SIG-M5 treated with dmso at 0.1 percent for 504 hours (cell line): ENCODE measurements around the gene NAGLU.
"Not testable (repeated sequence)": the region's sequence is repeated elsewhere in the genome, so short reads cannot be mapped to it uniquely, and the experiment has no call there.

ENCODE experiments used
- DNase-seq: peaks from one replicate; lab custom pipeline; 2025; ENCODE audit not compliant: unreplicated experiment; lab: John Stamatoyannopoulos, UW

Gene NAGLU

DNA sequence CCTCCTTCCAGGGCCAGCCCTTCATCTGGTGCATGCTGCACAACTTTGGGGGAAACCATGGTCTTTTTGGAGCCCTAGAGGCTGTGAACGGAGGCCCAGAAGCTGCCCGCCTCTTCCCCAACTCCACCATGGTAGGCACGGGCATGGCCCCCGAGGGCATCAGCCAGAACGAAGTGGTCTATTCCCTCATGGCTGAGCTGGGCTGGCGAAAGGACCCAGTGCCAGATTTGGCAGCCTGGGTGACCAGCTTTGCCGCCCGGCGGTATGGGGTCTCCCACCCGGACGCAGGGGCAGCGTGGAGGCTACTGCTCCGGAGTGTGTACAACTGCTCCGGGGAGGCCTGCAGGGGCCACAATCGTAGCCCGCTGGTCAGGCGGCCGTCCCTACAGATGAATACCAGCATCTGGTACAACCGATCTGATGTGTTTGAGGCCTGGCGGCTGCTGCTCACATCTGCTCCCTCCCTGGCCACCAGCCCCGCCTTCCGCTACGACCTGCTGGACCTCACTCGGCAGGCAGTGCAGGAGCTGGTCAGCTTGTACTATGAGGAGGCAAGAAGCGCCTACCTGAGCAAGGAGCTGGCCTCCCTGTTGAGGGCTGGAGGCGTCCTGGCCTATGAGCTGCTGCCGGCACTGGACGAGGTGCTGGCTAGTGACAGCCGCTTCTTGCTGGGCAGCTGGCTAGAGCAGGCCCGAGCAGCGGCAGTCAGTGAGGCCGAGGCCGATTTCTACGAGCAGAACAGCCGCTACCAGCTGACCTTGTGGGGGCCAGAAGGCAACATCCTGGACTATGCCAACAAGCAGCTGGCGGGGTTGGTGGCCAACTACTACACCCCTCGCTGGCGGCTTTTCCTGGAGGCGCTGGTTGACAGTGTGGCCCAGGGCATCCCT, 7.4 kb downstream of the NAGLU start:
- DNase-seq = no peak

DNA sequence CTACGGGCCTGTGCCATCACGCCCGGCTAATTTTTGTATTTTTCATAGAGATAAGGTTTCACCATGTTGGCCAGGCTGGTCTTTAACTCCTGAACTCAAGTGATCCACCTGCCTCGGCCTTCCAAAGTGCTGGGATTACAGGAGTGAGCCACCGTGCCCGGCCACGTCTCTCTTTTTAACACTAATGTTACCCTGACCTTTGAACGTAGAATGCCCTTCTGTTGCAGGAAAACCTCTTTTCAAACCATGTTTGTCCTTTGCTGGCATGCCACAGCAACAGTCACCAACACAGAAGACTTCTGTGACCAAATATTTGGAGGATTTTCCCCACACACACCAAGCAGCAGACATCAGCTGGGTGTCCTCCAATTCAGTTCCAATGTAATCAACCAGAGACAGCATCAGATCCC, 8.8 kb downstream of the NAGLU start:
- DNase-seq = no peak

DNA sequence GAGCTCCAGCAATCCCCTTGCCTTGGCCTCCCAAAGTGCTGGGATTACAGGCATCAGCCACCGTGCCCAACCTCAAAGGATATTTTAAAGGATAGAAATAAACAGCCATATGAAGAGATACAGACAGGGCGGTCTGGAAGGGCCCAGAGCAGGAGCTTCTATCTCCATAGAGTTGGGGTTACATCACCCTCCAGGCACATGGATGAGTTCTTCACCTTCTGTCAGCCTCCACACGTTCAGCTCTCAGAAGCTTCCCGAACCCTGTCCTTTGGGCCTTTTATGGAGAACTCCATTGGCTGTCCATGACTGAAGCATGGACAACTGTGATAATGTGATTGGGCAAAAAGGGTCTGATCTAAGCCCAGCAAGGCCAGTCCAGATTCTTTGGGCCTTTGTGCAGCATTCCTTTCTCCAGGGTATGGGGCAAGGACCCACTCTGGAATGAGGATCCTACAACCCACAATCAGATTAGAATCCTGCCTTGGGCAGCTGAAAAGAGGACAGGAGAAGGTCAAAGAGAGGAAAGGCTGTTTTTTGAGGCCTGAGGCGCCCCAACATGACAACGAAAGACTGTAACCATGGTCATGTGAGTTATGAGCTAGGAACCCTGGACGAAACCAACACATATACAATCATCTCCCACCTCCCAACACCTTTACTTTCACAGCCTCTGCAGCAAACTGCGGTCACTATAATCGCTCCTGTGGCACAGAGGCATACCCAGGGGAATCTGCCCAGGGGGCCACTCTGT, 9.9 kb downstream of the NAGLU start:
- not testable (repeated sequence) for DNase-seq

DNA sequence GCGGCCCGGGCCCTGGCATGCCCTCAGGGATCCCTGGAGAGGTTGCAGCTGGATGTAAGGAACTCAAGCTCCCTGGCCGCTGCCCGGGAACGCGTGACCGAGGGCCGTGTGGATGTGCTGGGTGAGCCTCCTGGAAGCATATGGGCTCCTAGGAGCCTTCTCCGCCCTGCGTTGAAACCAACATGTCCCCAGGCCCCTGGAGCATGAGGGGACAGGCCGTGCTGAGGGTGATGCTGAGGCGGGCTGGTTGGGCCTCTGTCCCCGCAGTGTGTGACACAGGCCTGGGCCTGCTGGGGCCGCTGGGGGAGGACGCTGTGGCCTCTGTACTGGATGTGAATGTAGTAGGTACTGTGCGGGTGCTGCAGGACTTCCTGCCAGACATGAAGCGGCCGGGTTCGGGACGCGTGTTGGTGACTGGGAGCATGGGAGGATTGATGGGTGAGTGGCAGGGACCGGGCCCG, 11.0 kb downstream of the NAGLU start:
- DNase-seq = no peak

DNA sequence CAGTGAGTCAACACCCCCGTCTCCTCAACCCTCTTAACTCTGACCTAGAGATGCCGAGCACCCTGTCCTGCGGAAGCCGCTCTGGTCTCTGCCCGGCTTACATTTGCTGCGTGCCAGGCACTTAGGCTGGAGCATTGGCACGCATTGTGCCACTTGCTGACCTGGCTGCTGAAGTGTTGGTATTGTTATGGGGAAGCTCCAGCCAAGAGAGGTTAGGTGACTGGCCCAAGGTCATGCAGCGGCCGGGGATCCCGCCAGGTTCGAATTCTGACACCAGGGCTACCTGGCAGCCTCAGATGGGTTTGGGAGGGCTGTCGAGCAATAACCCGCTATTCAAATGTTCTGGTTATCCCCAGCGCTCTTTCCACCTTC, 11.6 kb downstream of the NAGLU start:
- DNase-seq = no peak

DNA sequence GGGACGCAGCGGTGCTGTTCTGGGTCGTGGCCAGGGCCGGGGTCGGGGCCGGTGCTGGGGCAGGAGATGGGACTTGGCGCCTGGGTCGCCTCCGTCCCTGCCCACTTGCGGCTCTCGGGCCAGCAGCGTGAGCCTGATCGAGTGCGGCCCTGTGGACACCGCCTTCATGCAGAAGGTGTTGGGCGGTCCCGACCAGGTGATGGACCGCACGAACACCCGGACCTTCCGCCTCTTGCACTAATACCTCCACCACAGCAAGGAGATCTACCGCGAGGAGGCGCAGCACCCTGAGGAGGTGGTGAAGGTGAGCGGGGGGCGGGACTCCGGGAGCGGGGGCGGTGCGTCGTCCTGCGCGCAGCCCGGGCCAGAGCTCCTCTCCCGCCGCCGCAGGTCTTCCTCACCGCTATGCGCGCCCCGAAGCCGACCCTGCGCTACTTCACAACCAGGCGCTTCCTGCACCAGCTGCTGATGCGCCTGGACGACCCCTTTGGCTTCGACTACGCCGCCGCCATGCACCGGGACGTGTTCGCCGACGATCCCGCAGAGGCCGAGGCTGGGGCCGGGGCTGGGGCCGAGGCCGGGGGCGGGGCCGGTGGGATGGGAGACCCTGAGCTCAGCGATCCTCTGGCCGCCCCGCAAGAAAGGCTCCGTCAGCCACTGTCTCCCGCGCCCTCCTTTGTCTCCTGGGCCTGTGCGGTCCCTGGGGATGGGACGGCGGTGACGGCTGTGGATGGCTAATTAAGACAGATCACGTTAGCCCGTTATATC, 12.2 kb downstream of the NAGLU start:
- no peak for DNase-seq

DNA sequence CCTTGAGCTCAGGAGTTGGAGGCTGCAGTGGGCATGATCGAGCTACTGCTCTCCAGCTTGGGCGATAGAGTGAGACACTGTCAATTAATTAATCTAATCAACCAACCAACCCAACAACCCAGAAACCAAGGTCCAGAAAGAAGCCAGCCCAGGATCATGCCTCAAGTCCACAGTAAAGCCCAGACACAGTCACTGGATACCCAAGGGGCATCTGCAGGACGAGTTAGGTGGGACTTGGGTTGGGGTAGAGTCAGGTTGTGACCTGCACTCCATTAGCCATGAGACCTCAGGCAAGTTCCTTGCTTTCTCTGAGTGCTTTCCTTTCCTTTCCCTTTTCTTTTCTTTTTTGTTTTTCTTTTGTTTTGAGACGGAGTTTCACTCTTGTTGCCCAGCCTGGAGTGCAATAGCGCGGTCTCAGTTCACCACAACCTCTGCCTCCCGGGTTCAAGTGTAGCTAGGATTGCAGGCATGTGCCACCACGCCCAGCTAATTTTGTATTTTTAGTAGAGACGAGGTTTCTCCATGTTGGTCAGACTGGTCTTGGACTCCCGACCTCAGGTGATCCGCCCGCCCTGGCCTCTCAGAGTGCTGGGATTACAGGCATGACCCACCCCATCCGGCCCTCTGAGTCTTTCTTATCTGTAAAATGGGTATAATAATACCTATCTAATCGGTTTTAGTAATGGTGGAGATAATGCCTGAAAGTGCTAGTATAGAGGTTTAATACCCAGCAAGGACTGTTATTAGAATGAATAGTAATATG, 13.1 kb downstream of the NAGLU start:
- DNase-seq = no peak

DNA sequence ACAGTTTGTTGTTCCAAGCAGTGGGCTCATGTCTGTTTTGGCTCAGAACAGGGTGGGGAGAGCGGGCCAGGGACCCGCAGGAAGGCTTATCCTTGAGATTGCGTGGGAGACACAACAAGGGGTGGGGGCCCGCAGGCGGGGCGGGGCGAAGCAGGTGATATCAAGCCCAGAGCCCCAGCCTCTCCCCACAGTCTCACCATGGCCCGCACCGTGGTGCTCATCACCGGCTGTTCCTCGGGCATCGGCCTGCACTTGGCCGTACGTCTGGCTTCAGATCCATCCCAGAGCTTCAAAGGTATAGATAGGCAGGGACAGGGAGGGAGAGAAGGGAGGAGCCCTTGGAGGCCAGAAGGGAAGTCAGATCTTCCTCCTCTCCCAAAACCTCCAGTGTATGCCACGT, 16.7 kb downstream of the NAGLU start, which contains the start of gene HSD17B1:
Gene HSD17B1 (plus strand): TSS at position 188 of the 400 bp plus-strand sequence. CDS start 11 bp downstream, at position 199.
- not testable (repeated sequence) for DNase-seq

DNA sequence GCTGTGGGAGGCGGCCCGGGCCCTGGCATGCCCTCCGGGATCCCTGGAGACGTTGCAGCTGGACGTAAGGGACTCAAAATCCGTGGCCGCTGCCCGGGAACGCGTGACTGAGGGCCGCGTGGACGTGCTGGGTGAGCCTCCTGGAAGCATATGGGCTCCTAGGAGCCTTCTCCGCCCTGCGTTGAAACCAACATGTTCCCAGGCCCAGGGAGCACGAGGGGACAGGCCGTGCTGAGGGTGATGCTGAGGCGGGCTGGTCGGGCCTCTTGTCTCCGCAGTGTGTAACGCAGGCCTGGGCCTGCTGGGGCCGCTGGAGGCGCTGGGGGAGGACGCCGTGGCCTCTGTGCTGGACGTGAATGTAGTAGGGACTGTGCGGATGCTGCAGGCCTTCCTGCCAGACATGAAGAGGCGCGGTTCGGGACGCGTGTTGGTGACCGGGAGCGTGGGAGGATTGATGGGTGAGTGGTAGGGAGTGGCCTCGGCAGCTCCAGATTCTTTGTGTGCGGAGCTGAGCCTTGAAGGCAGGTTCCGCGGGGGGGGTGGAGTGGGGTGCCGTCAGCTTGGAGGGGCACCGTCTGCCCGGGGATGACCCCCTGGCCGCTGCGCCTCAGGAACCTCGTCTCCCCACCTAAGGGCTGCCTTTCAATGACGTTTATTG, 17.2 kb downstream of the NAGLU start:
- DNase-seq = no peak

DNA sequence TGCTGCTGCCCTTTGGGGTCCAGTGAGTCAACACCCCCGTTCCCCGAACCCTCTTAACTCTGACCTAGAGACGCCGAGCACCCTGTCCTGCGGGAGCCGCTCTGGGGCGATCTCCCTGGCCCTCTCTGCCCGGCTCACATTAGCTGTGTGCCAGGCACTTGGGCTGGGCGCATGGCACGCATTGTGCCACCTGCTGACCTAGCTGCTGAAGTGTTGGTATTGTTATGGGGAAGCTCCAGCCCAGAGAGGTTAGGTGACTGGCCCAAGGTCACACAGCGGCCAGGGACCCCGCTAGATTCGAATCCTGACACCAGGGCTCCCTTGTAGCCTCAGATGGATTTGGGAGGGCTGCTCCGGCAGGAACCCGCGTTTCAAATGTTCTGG, 17.8 kb downstream of the NAGLU start:
- DNase-seq = no peak

DNA sequence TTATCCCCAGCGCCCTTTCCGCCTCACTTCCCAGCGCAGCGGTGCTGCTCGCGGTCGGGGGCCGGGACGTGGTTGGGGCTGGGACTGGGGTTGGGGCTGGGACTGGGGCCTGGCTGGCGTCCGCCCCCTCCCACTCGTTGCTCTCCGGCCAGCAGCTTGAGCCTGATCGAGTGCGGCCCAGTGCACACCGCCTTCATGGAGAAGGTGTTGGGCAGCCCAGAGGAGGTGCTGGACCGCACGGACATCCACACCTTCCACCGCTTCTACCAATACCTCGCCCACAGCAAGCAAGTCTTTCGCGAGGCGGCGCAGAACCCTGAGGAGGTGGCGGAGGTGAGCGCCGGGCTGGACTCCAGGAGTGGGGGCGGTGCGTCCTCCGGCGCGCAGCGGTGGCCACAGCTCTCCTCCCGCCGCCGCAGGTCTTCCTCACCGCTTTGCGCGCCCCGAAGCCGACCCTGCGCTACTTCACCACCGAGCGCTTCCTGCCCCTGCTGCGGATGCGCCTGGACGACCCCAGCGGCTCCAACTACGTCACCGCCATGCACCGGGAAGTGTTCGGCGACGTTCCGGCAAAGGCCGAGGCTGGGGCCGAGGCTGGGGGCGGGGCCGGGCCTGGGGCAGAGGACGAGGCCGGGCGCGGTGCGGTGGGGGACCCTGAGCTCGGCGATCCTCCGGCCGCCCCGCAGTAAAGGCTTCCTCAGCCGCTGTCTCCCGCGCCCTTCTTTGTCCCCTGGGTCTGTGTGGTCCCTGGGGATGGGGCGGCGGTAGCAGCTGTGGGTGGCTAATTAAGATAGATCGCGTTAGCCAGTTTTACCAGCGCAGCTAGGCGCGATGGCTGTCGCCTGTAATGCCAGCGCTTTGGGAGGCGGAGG, 18.4 kb downstream of the NAGLU start:
- peak; percentile 81 for DNase-seq

DNA sequence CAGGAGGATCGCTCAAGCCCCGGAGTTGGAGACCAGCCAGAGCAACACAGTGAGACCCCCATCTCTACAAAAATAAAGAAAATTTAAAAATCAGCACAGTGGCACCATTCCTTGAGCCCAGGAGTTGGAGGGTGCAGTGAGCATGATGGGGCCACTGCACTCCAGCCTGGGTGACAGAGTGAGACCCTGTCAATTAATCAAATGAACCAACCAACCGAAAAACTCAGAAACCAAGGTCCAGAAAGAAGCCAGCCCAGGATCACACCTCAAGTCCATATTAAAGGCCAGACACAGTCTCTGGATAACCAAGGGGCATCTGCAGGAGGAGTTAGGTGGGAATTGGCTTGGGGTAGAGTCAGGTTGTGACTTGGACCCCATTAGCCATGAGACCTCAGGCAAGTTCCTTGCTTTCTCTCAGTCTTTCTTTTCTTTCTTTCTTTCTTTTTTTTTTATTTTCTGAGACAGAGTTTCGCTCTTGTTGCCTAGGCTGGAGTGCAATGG, 19.1 kb downstream of the NAGLU start:
- no peak for DNase-seq

DNA sequence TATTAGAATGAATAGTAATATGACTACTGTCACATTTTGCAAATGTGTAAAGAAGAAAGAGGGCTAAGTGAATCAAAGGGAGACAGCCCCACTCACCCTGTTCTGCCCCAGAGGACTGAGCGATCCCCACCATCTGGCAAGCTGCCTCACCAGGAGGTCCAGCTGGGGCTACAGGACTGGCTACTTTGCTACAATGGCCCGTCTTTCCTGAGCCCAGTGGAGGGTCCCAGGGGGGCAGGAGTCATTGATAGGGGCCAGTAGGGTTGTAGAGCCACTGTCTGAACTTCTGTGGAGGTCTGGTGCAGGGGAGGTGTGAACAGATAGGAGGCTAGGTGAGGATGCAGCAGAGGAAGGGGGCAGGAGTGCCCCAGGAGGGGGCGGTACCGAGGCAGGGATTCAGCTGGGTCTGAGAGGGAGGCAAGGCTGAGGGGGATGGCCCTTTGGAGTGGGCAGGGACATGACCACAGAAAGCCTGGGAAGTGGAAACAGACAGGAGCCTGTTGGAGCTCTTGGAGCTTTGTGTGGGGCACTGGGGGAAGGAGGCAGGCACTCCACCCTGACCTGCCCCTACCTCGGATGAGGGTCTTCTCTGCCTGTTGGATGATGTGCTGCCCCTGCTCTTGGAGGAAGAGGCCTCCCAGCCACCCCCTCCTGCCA, 20.0 kb downstream of the NAGLU start:
- not testable (repeated sequence) for DNase-seq

DNA sequence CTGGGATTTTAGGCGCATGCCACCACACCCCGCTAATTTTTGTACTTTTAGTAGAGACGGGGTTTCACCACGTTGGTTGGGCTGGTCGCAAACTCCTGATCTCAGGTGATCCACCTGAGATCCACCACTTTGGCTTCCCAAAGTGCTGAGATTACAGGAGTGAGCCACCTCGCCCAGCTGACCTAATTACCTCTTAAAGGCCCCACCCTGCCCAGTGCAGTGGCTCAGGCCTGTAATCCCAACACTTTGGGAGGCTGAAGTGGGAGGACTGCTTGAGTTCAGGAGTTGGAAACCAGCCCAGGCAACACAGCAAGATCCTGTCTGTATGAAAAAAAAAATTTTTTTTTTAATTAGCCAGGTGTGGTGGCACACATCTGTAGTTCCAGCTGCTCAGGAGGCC, 23.0 kb downstream of the NAGLU start:
- no peak for DNase-seq

DNA sequence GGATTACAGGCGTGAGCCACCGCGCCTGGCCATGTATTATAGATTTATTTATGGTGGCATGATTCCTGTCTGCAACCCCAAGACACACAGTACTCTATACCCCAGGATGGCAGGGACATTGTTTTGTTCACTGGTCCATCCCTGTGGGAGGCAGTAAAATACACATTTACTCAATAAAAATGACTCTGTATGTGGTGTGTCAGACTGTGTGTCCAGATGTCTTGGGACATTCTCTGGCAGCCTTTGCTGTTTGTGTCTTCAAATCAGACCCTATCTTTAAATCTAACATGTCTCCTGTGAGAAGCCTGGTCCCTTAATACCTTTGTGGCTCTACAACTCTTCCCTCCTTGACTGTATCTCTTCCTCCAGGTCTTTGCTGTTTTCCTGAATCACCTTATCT, 24.2 kb downstream of the NAGLU start:
- DNase-seq = no peak

DNA sequence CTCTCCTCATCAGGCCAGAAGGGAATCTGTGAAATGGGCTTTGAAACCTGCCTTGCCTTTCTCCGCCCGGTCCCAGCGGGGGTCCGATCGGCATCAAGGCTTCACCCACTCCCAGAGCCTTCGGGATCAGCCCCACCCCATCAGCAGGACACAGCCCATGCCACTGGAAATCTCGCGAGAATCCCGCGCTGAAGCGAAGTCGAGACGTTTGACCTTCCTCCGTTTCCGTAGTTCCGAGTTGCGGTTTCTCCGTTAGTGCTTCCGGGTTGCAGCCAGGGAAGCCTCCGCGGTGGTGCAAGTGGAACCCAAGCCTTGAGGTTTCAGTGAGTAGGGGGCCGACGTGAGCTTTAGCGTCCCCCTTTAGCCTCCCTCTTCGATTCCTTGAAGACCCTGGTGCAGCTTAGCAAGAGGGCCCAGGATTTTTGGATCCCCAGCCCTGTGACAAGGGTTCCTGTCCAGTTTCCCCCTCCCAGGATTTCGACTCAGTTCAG, 25.9 kb downstream of the NAGLU start, which contains the start of gene COASY:
Gene COASY (plus strand): TSS at position 252 of the 491 bp plus-strand sequence. CDS start 475 bp downstream, outside the sequence.
- peak; percentile 95 for DNase-seq

DNA sequence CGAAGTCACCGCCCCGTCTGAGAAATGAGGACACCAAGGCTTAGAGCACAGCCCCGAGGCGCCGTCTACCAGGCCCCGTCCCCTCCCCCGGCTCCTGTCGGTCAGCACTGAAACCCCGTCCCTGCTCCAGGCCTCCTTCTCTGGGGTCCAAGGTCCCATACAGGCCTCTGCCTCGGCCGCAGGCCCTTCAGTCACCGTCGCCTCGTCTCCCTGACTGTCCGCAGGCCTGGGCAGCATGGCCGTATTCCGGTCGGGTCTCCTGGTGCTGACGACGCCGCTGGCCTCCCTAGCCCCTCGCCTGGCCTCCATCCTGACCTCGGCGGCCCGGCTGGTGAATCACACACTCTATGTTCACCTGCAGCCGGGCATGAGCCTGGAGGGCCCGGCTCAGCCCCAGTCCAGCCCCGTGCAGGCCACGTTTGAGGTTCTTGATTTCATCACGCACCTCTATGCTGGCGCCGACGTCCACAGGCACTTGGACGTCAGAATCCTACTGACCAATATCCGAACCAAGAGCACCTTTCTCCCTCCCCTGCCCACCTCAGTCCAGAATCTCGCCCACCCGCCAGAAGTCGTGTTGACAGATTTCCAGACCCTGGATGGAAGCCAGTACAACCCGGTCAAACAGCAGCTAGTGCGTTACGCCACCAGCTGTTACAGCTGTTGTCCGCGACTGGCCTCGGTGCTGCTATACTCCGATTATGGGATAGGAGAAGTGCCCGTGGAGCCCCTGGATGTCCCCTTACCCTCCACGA, 26.5 kb downstream of the NAGLU start:
- peak; percentile 32 for DNase-seq
